HG03097 (cell line): ENCODE measurements around the gene CMTM3.
"Not testable (repeated sequence)": the region's sequence is repeated elsewhere in the genome, so short reads cannot be mapped to it uniquely, and the experiment has no call there.

ENCODE experiments used
- ATAC-seq: cut with Tn5 transposase; IDR thresholded peaks from one replicate; pipeline ENCODE4 v1.9.1; 2021; ENCODE audit not compliant: unreplicated experiment, low FRiP score

The CMTM3 gene

DNA sequence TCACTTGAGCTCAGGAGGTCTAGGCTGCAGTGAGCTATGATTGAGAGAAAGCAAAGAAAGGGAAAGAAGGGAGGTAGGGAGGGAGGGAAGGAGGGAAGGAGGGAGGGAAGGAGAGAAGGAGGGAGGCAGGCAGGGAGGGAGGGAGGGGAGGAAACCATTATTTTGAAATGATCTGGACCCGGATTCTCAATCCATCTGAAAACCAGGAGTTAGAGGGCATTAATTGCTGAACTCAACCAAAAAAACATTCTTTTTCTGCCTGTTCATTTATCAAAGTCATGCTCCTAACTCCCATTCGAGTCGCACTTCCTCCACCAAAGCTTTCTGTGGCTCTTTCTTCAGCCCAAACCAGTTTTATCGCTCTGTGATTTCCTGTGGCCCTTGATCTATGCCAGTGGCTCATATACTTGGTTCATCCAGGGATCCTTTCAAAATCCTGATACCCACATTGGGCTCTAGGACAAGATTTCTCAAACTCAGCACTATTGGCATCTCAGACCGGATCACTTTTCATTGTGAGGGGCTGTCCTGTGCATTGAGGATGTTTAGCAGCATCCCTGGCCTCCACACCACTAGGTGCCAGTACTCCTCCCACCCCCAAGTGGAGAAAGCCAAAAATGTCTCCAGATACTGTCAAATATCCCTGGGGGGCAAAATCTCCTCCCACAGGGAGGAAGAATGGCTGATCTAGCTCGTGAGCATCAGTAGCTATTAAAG lies 53.8 kb downstream of the CMTM3 start:
- ATAC-seq: no peak

DNA sequence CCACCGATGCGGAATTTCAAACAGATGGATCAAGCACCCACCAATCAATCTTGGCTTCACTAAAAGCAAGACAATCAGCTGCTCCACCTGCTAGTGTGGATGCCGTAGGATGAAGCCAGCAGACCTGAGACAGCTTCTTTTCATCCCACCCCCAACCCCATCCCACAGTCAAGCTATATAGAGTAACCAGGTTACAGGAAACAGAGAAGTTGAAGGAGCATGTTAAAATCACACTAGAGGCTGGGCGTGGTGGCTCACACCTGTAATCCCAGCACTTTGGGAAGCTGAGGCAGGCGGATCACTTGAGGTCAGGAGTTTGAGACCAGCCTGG lies 54.3 kb downstream of the CMTM3 start:
- no peak for ATAC-seq

DNA sequence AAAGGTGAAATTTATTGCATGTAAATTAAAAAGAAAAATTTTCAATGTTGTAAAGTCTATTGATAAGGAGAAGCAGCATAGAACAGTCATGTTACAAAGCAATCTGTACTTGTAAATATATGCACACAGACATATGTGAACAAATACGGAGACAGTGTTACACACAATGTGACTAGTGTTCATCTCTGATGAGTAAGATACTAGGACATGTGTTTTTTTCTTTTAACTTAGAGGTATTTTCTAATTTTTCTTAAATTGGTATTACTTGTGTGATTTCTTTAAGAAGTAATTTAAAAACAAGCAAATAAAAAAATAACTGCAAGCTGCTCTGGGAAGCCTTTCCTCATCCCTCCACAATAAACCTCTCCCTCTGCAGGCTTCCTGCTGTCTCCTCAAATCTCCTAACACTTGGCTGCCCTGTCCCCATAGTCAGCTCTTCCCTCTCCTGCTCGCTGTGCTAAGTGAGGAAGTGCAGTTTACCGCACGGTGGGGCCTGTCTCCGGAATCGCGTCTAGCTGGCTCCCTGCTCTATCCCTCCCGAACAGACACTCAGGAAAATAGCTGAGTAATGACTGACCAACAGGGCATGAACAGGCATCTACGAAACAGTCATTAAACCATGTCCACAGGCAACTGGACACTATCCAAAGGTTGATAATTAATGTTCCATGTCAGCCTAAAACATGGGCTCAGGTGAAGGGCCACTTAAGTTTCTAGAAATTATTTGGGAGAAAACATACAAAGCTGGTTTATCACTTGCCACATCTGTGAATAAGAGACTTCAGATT lies 56.1 kb downstream of the CMTM3 start:
- ATAC-seq: no peak

DNA sequence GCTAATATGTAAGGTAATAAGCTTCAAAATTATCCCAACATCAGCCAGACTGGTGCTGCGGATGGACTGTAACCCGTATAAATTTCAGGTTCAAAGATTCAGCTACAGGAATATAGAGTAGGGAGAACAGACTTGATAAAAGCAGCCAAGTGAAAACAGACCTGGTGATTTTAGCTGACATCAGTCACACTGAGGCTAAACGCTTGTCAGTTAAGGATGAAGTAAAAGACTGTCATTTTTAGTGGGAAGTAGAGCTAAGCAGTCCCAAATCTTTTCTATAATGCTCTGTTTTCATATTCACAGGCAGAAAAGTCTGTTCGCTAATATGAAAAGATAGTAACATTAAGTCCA lies 56.7 kb downstream of the CMTM3 start:
- no peak for ATAC-seq

DNA sequence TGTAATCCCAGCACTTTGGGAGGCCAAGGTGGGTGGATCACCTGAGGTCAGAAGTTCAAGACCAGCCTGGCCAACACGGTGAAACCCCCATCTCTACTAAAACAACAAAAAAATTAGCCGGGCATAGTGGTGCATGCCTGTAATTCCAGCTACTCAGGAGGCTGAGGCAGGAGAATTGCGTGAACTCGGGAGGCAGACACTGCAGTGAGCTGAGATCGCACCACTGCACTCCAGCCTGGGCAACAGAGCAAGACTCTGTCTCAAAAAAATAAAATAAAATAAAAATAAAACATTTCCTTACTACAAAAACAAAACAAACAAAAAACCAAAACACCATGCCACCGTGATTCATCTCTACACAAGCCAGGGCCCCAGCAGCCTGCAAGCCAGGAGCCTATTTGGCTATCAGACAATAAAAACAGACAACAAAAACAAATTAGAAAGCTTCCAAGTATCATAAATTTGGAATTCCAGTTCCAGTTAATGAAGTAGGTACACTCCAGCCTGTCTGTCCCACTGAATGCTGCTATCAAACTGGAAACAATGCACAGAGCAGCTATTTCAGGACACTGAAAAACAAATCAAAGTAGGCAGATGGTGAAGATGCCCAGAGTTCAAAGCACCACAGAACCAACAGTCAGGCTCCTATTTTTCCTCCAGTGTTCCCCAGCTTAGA lies 57.3 kb downstream of the CMTM3 start:
- ATAC-seq: not testable (repeated sequence)

DNA sequence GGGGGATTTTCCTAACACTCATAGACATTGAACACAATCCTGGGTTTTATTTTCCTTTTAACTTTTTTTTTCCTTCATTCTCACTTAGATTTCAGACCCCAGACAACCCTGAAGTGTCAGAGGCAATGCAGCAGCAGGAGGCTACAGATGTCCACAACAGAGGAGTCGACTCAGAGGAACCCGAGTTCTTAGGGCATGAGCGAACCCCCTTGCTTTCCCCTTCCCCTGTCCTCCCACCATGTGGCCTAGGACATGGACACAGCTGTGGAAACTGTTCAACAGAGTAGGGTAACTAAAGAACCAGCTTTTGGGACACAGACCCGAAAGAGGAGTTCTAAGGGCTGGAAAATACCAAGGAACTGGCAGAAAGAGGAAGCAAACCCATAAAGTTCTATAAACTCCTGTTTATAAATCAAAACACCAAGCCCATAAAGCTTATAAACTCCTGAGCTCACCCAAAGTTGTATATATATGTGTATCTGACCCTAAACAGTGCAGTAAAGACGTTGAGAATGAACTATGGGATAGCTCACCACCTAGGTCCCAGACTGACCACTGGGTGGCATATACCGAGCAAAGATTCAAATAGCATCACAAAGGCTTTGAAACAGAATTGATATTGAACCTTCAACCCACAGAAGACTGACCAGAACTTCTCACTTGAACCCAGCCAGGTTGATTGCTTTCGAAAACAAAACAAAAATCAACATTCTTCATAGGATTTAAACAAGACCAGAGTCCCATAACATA lies 58.1 kb downstream of the CMTM3 start:
- ATAC-seq: no peak
